ENCODE results near the gene EML2.
"Not testable (repeated sequence)": the region's sequence is repeated elsewhere in the genome, so short reads cannot be mapped to it uniquely, and the experiment has no call there.

The EML2 gene

GRCh38 chr19:45615795-45616703 lies 23.1 kb downstream of the EML2 start:
- peak; percentile 90 for DNase-seq

GRCh38 chr19:45615056-45615455 lies 24.1 kb downstream of the EML2 start:
- not testable (repeated sequence) for DNase-seq

- DNase-seq = peak; percentile 69
Measured at GRCh38 chr19:45613926-45614725, 25.1 kb downstream of the EML2 start.

GRCh38 chr19:45608948-45609347 lies 30.2 kb downstream of the EML2 start:
- DNase-seq = no peak

GRCh38 chr19:45607071-45608029 lies 31.8 kb downstream of the EML2 start:
- peak; percentile 63 for DNase-seq

GRCh38 chr19:45601524-45602374 lies 37.4 kb downstream of the EML2 start, which contains the start of gene GPR4:
TSS of gene GPR4 (minus strand) at chr19:45602212. CDS start at chr19:45591866, 10,346 bp downstream.
- no peak for DNase-seq

- DNase-seq = no peak
Measured at GRCh38 chr19:45601115-45601514, 38.1 kb downstream of the EML2 start.

- DNase-seq = no peak
Measured at GRCh38 chr19:45600340-45600885, 38.8 kb downstream of the EML2 start.

GRCh38 chr19:45599286-45599685 lies 39.9 kb downstream of the EML2 start:
- no peak for DNase-seq

- DNase-seq = no peak
Measured at GRCh38 chr19:45598267-45599001, 40.8 kb downstream of the EML2 start.

GRCh38 chr19:45597425-45598111 lies 41.6 kb downstream of the EML2 start:
- no peak for DNase-seq

GRCh38 chr19:45595814-45596213 lies 43.4 kb downstream of the EML2 start:
- DNase-seq = no peak

- no peak for DNase-seq
Measured at GRCh38 chr19:45593520-45593919, 45.7 kb downstream of the EML2 start.

GRCh38 chr19:45592366-45592765 lies 46.8 kb downstream of the EML2 start:
- DNase-seq = no peak

- no peak for DNase-seq
Measured at GRCh38 chr19:45591638-45592005, 47.6 kb downstream of the EML2 start.

- DNase-seq = peak; percentile 71
Measured at GRCh38 chr19:45591004-45591637, 48.1 kb downstream of the EML2 start.

GRCh38 chr19:45590300-45591003 lies 48.7 kb downstream of the EML2 start:
- no peak for DNase-seq

GRCh38 chr19:45589768-45590167 lies 49.4 kb downstream of the EML2 start:
- no peak for DNase-seq

GRCh38 chr19:45587873-45588272 lies 51.3 kb downstream of the EML2 start:
- no peak for DNase-seq
